ENCODE data around the gene CALR.

CALR gene

DNA sequence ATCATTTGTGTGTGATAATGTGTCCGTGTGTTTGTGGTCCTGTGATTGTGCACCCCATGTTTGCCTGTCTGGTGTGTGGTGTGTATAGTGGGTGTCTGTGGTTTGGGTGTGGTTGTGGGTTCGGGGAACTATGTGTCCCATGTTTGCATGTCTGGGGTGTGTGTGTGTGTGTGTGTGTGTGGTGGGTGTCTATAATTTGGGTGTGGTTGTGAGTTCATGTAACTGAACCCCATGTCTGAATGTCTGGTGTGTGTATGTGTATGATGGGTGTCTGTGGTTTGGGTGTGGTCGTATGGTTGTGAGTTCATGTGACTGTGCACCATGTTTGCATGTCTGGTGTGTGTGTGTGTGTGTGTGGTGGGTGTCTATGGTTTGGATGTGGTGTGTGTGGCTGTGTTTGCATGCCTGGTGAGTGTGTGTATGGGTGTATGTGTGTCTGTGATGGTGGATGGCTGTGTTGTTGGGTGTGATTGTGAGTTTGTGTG lies 45.8 kb downstream of the CALR start:
- DNase-seq = no peak

DNA sequence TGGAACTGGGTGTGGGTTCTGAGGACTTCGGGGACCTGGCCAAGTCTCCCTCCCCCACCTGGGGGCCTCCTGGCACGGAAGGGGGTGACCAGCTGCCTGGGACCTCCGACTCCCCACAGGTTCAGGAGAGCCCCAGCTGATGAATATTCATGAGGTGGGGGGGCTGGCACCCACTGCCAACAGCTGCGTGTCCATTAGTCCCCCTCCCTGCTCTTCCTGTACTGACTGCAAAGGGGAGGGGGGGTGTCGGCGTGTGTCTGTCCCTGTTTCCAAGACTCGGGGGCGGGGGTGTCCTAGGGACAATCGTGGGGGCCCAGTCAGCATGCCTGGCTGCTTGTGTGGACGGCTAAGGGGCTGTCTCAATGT lies 46.3 kb downstream of the CALR start:
- no peak for DNase-seq

DNA sequence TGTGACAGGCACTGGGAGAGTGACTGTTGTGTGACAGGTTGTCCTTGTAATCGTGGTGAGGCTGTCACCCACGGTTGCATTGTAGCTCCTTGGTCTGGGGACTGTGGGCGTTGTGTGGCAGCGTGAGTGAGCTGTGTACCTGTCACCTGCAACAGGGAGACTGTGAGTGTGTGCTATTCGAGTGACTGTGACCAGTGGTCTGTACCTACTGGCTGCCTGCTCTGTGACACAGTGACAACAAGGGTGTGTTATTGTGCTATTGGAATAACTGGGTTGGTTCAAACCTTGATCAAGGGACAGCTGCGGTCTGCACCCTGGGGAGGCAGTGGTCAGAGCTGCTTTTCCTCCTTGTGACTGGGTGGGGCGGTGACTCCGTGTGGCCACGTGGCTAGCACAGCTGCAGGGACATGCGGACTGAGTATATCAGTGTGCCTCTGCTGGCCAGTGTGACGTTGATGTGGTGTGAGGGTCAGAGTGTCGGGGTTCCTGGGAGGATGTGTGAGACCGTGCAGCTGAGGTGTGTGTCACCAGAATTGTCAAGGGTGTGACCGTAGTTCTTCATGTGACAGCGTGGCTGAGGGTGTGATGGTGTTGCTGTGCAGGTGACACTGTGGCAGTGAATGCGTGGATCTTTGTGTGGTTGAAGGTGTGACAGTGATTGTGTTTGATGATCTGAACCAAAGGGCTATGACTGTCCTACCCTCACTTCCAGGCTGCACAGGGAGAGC lies 46.8 kb downstream of the CALR start:
- DNase-seq = no peak

DNA sequence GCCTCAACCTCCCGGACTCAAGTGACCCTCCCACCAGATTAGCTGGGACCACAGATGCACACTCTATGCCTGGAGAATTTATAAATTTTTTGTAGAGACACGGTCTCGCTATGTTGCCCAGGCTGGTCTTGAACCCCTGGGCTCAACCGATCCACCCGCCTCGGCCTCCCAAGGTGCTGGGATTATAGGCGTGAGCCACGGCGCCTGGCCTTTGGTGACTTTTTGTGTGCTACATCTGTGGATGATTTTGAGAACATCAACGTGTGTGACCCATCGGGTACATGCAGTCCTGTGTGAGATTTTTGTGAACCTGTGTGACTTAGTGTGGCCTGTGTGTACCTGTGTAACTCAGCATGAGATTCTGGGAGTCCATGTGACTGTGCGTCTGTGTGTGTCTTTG lies 48.3 kb downstream of the CALR start:
- no peak for DNase-seq

DNA sequence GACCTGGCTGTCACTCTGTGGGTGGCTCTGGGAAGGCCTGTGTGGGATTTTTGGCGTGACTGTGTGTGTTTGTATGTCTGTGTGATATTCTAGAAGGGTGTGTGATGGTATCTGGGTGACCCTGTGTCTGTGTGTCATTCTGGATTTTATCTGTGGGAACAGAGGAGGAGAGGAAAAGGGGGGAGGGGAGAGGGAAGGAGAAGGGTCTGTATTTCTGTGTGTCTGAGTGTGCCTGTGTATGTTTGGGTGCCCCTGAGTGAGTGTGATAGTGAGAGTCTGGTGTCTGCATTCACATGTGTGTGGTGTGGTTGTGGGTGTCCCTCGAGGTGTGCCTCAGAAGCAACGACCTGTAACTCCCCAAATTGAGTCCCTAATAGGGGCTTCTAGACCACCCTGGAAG lies 48.8 kb downstream of the CALR start:
- DNase-seq = no peak

DNA sequence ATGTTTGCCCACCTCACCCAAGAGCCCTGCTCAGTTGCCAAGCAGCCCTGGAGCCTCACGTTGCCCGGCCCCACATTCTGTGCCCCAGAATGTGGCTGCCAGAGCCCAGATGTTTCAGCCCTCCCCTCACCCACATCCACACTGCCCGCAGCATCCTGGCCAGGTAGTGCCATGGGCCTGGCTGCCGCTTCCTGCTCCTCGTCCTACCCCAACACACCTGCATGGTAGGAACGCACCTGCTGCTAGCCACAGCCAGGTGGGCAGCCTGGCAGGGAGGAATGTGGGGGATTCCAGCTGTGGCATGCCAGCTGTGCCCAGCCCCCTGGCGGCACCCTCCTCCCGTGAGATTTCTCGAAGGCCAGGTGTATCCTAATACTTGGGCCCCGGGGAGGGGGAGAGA lies 49.4 kb downstream of the CALR start:
- DNase-seq = no peak

DNA sequence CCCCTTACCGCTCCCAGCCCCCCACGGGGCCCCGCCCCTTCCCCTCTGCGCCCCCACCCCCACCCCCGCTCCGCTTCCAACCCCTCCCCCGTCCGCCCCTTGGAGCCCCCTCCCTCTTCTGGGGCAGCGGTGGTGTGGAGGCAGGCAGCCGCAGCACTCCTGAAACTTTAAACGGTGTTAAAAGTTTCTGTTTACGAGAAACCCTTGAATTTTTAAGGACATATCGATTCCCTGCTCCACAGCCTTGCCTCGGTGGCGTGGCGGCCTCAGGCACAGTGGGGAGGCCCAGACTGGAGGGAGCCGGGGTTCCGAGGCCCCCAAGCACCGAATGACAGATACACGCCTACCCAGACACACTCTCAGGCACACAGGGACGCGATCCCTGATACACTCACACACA lies 52.0 kb downstream of the CALR start:
- no peak for DNase-seq

DNA sequence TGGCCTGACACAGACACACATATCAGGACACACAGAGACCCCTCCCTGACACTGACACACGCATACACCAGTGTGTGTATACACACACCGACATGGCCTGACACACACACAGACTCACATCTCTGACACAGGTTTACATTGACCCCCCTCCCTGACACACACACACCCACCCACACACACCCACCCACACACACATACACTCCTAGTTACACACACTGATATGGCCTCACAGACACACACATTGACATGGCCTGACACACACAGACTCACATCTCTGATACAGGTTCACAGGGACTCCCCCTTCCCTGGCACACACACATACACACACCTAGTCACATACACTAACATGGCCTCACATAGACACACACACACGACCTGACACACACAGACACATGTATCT lies 52.4 kb downstream of the CALR start:
- no peak for DNase-seq

DNA sequence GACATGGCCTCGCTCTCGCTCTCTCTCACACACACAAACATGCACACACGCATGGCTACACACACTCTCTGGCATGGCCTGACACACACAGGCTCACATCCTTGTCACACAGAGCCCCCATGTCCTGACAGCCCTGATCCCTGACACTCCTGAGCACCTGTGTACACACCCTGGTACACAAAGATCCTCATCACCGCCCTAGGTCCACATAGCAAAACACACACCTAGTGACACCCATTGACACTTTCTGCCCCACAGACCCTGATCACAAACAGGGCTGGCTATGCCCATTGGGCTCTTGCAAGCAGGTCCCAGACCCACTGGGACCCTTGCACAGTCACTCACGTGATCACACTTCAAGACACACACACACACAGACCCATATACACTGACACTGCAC lies 52.9 kb downstream of the CALR start:
- no peak for DNase-seq

DNA sequence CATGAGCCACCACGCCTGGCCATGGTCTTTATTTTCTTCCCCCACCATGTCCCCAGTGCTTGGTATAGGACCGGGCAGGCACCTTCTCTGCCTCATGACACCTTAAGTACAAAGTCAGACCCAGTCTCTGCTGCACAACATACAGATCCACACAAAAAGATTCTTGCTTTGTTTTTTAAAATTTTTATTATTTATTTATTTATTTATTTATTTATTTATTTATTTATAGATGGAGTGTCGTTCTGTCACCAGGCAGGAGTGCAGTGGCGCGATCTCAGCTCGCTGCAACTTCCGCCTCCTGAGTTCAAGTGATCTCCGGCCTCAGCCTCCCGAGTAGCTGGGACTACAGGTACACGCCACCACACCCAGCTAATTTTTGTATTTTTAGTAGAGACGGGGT lies 54.3 kb downstream of the CALR start:
- no peak for DNase-seq

DNA sequence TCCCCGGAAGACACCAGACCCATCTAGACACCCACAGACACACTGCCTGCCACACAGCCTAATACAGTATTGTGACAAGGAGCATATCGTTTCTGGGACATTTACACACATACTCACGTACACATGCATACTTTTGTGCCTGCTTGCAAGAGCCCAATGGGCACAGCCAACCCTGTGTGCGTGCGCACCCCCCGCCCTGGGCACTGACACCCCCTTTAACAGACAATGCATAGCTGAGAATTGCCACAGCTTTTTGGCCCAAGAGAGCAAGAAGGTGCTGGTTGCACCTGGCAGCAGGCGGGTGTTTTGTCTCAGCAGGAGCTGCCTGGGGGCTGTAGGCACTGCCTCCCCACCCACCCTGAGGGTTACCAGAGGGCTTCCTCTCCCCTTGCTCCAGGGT lies 55.2 kb downstream of the CALR start:
- DNase-seq = no peak

All from activated naive CD4-positive, alpha-beta T cell treated with anti-CD3 and anti-CD28 coated beads, Interleukin-2, amount 50 U/mL, for 16 hours (primary cell).